GM21526 (cell line): ENCODE data around the gene UBXN4.
"Not testable (repeated sequence)": the region's sequence is repeated elsewhere in the genome, so short reads cannot be mapped to it uniquely, and the experiment has no call there.

Source experiments
- ATAC-seq: cut with Tn5 transposase; IDR thresholded peaks from one replicate; pipeline ENCODE4 v1.9.1; 2021; ENCODE audit warnings: moderate library complexity; ENCODE audit not compliant: unreplicated experiment, low FRiP score

UBXN4 gene

DNA sequence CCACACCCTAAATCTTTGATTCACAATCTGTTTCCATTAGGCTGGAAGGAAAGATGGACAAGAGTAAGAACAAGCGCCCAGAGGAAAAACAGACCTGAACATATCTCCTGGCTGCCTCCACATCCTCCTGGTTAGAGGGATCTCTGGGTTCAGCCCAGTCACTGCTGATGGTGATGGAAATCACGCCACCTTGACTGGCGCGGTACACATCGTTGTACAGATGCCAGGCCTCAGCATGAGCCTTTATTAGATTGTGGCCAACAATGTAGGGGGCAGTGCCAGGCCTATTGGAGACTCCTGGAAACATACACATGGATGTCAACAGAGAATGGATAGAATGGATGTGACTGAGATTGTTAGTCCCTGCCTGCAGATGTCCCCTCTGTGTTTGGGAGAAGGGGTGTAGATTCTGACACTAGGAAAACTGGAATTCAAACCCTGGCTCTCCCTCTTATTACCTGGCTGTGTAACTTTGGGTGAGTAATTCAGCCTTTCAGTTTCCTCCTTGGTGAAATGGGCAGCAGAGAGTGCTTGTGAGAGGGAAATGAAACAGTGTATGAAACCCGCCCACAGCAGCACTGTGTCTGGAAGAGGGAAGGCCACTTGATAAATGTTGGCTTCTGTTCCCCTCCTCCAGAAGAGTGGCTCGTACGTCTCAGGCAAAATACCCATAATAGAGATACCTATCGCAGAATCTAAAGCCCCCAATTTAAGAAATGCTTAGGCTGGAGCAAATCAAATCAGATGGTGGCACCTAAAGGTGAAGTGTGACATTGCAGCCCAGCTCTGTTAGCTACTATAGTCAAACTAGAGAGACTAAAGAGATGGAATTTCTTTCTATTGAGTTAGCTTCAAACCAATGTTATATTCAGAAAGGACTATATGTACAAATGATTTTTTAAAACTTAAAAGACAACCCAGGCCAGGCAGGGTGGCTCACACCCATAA is 59.1 kb downstream of the UBXN4 start:
- ATAC-seq, result no peak

DNA sequence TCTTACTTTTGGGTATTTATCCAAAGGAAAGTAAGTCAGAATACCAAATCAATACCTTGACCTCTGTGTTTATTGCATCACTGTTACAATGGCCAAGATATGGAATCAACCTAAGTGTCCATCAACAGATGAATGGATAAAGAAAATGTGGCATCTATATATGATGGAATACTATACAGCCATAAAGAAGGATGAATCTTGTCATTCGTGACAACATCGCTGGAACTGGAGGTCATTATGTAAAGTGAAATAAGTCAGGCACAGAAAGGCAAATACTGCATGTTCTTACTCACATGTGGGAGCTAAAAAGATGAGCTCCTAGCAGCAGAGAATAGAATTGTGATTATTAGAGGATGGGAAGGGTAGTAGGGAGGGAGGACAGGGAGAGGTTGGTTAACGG is 60.7 kb downstream of the UBXN4 start:
- ATAC-seq, result no peak

- ATAC-seq, result no peak
These were observed 61.6 kb downstream of the UBXN4 start for GRCh38 chr2:135803278-135803677.

DNA sequence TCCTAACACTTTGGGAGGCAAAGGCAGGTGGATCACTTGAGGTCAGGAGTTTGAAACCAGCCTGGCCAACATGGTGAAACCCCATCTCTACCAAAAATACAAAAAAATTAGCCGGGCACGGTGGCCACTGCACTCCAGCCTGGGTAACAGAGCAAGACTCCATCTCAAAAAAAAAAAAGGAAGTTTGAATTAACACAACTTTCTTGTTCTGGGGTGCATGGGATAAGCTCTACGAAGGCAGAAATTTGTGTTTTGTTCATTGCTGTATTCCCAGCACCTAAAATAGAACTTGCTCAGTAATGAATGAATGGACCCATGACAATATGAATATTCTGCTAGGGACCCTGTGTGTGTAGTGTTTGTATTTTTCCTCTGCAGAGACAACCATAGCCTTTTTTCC is 66.2 kb downstream of the UBXN4 start:
- not testable (repeated sequence) for ATAC-seq

- no peak for ATAC-seq
These were observed 71.4 kb downstream of the UBXN4 start for GRCh38 chr2:135812907-135813511.

DNA sequence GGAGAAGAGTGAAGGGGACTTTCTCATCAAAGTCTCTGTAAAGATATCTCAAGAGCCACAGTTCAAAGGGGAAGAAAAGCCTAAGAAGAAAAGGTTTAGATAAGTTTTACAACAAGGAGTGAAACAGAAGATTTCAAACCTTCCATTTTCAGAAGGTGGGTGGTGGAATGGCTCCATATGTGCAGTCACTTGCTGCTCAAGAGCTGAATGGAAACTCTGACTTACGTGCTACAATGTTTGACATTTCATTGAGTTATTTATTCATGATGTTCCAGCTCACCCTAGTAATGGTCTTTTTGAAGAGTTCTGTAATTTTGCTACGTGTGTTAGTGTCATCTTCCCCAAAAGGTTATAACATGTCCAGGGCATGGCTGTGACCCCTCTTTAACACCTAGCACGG is 73.6 kb downstream of the UBXN4 start:
- ATAC-seq, result no peak

- ATAC-seq, result no peak
These were observed 75.8 kb downstream of the UBXN4 start for GRCh38 chr2:135817466-135817865.

- no peak for ATAC-seq
These were observed 76.3 kb downstream of the UBXN4 start for GRCh38 chr2:135817951-135818350.

- no peak for ATAC-seq
These were observed 77.4 kb downstream of the UBXN4 start for GRCh38 chr2:135818937-135819610.

DNA sequence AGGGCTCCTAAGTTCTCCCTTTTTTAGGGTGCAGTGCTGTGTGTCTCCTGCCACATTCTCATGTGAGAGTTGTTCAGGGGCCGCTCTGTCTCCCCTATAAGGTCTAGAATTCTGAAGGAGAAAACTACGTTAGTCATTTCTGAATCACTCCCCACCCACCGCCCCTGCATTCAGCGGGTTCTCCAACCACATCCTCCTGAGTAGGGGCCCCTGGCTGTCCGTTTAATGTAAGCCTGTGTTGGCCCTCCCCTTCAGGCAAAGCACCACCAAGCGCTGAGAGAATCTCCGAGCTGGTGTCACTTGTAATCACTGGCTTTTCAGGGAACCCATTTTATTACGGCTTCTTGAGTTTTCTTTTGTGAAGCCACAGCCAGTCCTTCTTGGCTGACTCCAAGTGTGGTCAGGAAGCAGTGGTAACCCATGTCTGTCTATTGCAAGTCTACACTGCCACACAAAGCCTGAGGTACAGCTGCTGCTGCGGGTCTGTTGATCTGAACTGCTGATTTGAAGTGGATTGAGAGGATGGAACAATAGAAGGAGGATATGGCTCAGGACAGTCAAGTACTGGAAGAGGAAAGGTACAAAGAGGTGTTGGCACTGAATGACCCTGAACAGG is 78.5 kb downstream of the UBXN4 start:
- peak; percentile 92 for ATAC-seq

DNA sequence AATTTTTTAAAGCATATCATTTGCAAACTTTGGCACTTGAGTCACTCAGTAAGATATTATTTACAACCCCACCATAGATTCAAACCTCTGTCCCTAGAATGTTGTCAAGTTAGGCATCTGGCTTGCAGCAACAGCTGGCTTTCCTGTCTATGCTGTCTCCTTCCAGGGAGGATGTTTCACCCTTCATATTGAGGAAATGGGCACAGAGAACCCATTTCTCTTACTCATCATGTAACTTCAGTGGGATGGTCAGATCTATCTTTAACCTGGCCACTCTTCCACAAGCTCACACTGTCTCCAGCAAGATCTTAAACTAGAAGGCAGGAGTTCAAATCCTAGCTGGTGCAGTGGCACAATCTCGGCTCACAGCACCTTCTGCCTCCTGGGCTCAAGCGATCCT is 79.5 kb downstream of the UBXN4 start:
- no peak for ATAC-seq

GRCh38 chr2:135822855-135823254 is 81.2 kb downstream of the UBXN4 start:
- ATAC-seq, result no peak

DNA sequence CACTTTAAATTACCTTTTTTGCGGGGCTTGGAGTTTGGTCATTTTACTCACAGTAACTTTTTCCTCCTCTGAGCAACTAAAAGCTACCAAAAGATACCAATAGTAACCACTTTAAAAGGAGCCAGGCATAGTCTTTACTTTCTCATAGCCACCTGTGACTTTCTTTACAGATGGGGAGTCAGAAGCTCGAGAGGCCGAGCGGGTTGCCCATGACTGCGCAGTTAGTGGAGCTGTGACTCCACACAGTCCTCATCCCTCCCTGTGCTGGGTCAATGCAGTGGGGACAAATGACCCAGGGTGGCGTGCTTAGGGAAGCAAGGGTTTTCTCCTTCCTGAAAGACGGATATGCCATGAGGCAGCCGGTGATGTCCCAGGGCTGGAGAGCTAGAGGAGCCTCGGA is 83.5 kb downstream of the UBXN4 start:
- ATAC-seq, result no peak

DNA sequence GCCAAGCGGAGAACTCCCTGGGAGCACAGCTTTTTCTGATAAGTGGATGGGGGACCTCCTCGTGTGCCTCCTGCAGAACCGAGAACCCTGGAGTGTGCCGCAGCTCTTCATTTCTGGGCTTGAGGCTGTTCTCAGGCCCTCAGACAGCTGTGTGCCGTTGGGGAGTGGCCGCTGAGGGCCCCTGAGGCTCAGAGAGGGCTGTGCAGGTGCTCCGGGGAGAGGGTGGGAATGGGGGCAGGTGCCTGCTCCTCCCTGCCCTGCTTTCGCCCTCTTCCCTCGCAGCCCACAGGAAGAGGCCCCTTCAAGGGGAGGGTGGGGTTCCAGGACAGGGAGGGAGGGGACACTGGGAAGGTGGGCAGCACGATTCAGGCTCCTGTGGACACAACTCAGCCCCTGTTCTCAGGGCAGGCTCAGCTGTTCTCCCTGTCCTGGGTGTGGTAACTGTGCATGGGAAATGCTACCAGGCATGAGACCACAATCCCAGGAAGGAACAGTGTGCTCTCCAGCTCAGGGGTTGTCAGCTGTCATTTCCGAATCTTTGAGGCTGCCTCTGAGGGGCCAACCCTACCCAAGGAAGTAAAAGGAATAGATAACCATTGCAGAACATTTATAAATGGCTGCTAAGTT is 84.0 kb downstream of the UBXN4 start:
- ATAC-seq, result no peak

DNA sequence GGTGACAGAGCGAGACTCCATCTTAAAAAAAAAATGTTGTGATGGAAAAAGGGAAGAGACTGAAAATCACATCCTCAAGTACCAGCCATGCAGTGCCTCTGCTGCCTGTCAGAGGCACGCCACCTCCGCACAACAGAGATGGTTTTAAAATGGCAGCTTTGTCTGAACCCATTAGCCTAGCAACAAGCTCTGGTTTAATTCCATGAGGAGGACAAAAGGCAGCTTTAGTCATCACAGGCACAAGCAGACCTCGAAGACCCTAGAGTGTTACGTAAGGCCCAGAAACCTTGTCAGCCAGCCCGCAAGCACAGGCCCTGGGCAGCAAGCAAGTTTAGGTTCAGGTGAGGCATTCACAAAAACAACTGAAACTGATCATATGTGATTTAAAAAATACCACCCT is 84.9 kb downstream of the UBXN4 start:
- ATAC-seq, result no peak

DNA sequence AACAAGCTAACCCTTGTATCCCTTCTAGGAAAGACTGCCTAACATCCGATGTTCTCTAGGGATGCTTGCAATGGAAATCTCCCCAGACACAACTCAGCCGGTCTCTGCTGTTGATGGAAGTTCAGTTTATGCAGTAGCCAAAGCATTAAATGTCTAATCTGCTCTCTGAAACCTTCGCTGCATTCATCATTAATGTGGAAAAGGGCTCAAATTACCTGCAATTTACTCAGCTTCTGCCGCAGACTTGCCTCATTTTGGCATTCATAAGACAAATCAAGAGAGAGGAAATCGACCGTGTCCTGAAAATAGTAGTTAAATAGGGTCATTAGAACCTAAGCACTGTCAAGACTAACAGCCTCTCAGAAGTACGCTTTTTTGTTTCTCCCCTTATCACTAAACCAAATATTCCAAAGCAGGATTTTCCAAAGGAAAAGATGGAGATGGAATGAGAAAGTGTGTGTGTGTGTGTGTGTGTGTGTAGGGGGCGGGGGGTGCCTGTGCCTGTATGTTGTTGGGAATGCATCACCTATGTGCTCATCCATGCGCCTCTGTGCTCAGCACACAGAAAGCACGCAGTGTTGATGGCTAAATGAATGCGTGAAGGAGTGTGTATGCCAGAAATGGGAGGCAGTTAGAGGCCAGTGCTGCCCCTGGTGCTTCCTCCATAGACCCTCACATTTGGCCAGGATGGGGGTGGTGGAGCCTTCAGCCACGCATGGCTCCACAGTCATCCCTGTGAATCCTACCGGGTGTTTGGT is 87.9 kb downstream of the UBXN4 start:
- no peak for ATAC-seq

DNA sequence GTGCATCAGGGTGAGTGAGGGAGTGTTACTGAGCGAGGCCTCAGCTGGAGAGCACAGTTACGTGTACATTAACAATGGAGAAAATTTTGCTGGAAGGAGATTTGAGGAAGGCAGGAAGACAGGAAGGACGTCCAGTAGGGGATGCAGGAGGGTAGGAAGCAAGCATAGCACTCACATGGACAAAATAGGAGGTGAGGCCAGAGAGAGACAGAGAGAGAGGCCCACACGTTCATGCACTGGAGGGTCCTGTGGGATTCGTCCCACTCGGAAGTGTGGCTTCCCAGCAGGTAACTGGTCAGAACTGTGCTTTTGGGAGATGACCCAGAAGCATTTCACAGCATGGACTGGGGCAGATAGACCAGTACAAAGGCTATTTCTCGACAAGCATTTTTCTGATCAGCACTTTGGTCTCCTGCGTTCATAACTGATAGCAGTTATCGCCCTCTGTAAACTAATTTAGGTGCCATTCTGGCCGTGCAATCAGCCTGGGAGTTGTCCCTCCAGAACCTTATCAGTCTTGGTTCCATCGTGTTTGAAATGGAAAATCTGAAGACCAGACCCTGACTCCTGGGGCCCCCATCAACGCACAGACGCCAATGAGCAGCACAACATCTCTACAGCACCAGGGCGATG is 89.6 kb downstream of the UBXN4 start:
- ATAC-seq, result no peak

GRCh38 chr2:135832891-135833290 is 91.2 kb downstream of the UBXN4 start:
- no peak for ATAC-seq
